H1 (cell line): ENCODE measurements around the gene ABI2. TPM values are rescaled to one million over a fixed set of nuclear protein-coding genes. Genes with fewer than 3 reads are reported as not detected.

Experiments
- CTCF ChIA-PET: fragments of 300-600 bp; sonication (Branson Sonifier 250); formaldehyde crosslinking; loops from one replicate; lab custom pipeline; 2021; ENCODE audit not compliant: partially characterized antibody; lab: Charles Lee
- POLR2A ChIA-PET: fragments of 300-600 bp; sonication (Branson Sonifier 250); formaldehyde crosslinking; loops from one replicate; lab custom pipeline; 2021; ENCODE audit warnings: inconsistent platforms; ENCODE audit not compliant: partially characterized antibody; lab: Charles Lee
- DNase-seq, 2 experiments: peaks; one replicate each; pipeline versions ENCODE4 v3.0.0 to v3.0.0-alpha.2; 2010 to 2022; ENCODE audit warnings: low spot score in 2 of 2, low read depth in 1 of 2, mixed read lengths in 1 of 2
- FAIRE-seq: peaks from 2 replicates; lab custom pipeline; 2011; peaks lifted over from hg19 to GRCh38; lab: Jason Lieb, UNC
- H2AFZ ChIP-seq: 2 replicates; pipeline ENCODE4 v1.8.1; 2012; ENCODE audit warnings: low read length, inconsistent platforms
- H2AK5ac ChIP-seq: 2 replicates; pipeline ENCODE4 v1.6.1; 2013; ENCODE audit warnings: low read depth, low read length
- H2BK120ac ChIP-seq: replicated peaks from 2 replicates; pipeline ENCODE3; 2013; ENCODE audit warnings: low read depth, low read length, inconsistent platforms
- H2BK12ac ChIP-seq: 2 replicates; pipeline ENCODE4 v1.6.1; 2013; ENCODE audit warnings: low read depth, low read length
- H2BK15ac ChIP-seq: 2 replicates; pipeline ENCODE4 v1.6.1; 2013; ENCODE audit warnings: low read length
- H2BK20ac ChIP-seq: 2 replicates; pipeline ENCODE4 v1.6.1; 2013; ENCODE audit warnings: low read length
- H2BK5ac ChIP-seq: 2 replicates; pipeline ENCODE4 v1.6.1; 2013; ENCODE audit warnings: low read depth, low read length
- H3K14ac ChIP-seq: 2 replicates; pipeline ENCODE4 v1.6.1; 2013; ENCODE audit warnings: inconsistent platforms; ENCODE audit not compliant: insufficient read length
- H3K18ac ChIP-seq: 2 replicates; pipeline ENCODE4 v1.6.1; 2013; ENCODE audit warnings: low read length; ENCODE audit errors: extremely low read depth
- H3K23ac ChIP-seq: 2 replicates; pipeline ENCODE4 v1.6.1; 2013; ENCODE audit warnings: inconsistent platforms; ENCODE audit not compliant: insufficient read length
- H3K23me2 ChIP-seq: 2 replicates; pipeline ENCODE4 v1.6.1; 2013; ENCODE audit warnings: low read depth, low read length
- H3K27ac ChIP-seq: 2 replicates; pipeline ENCODE4 v1.6.1; 2011; ENCODE audit warnings: low read depth, low read length, inconsistent platforms
- H3K27me3 ChIP-seq, 4 experiments: replicated peaks in 1 of 4; 1 replicate in 1 of 4; 2 replicates in 3 of 4; pipeline versions ENCODE4 v1.6.1 to v1.8.1; 2011 to 2013; ENCODE audit warnings: low read length in 3 of 4, mild to moderate bottlenecking in 3 of 4, inconsistent platforms in 2 of 4, mixed read lengths in 2 of 4, moderate library complexity in 1 of 4; ENCODE audit not compliant: control insufficient read depth in 3 of 4, insufficient read depth in 3 of 4; ENCODE audit errors: extremely low read depth in 1 of 4
- H3K36me3 ChIP-seq, 4 experiments: 2 replicates each; pipeline versions ENCODE4 v1.6.1 to v1.8.1; 2011 to 2013; ENCODE audit warnings: mild to moderate bottlenecking in 4 of 4, low read length in 3 of 4, moderate library complexity in 2 of 4, control low read depth in 1 of 4, inconsistent platforms in 1 of 4; ENCODE audit not compliant: insufficient read depth in 4 of 4, control insufficient read depth in 2 of 4
- H3K4ac ChIP-seq: replicated peaks from 2 replicates; pipeline ENCODE3; 2013; ENCODE audit warnings: low read length, low read depth, mixed read lengths, inconsistent platforms; ENCODE audit not compliant: insufficient read length
- H3K4me1 ChIP-seq, 4 experiments: replicated peaks in 1 of 4; 1 replicate in 1 of 4; 2 replicates in 3 of 4; pipeline versions ENCODE4 v1.6.1 to v1.8.1; 2011 to 2013; ENCODE audit warnings: low read length in 3 of 4, inconsistent platforms in 2 of 4, mixed read lengths in 1 of 4; ENCODE audit not compliant: insufficient read depth in 4 of 4, control insufficient read depth in 3 of 4
- H3K4me2 ChIP-seq, 2 experiments: 2 replicates each; pipeline versions ENCODE4 v1.6.1 to v1.8.1; 2011 to 2013; ENCODE audit warnings: low read depth in 2 of 2, low read length in 2 of 2, control low read depth in 1 of 2, inconsistent platforms in 1 of 2, mild to moderate bottlenecking in 1 of 2; ENCODE audit not compliant: insufficient read depth in 1 of 2
- H3K4me3 ChIP-seq, 4 experiments: fragments of 200-600, 300-600 bp in 1 of 4; sonication (generic), shearing (Covaris generic), sonication (Bioruptor Twin) in 1 of 4; 2 replicates each; pipeline versions ENCODE4 v1.5.1 to v1.8.1; 2011 to 2016; ENCODE audit warnings: low read length in 4 of 4, low read depth in 3 of 4, control low read depth in 2 of 4, inconsistent platforms in 2 of 4, mild to moderate bottlenecking in 2 of 4, mixed read lengths in 1 of 4, moderate library complexity in 1 of 4; ENCODE audit not compliant: insufficient read depth in 2 of 4; ENCODE audit errors: extremely low read depth in 1 of 4
- H3K56ac ChIP-seq: replicated peaks from 2 replicates; pipeline ENCODE3; 2013; ENCODE audit warnings: low read depth, mild to moderate bottlenecking, mixed read lengths, low read length, inconsistent platforms; ENCODE audit not compliant: insufficient read length
- H3K79me1 ChIP-seq: 2 replicates; pipeline ENCODE4 v1.6.1; 2013; ENCODE audit warnings: low read depth, low read length, control low read depth
- H3K79me2 ChIP-seq, 2 experiments: 2 replicates each; pipeline versions ENCODE4 v1.6.1 to v1.8.1; 2012 to 2013; ENCODE audit warnings: low read length in 2 of 2, mild to moderate bottlenecking in 2 of 2, inconsistent platforms in 1 of 2; ENCODE audit not compliant: insufficient read depth in 2 of 2, control insufficient read depth in 1 of 2
- H3K9ac ChIP-seq, 4 experiments: replicated peaks in 1 of 4; 1 replicate in 1 of 4; 2 replicates in 3 of 4; pipeline versions ENCODE4 v1.6.1 to v1.8.1; 2011 to 2013; ENCODE audit warnings: low read depth in 3 of 4, low read length in 3 of 4, control low read depth in 2 of 4, mild to moderate bottlenecking in 2 of 4, moderate library complexity in 2 of 4, inconsistent platforms in 1 of 4; ENCODE audit errors: extremely low read depth in 1 of 4
- H3K9me3 ChIP-seq, 2 experiments: 2 replicates each; pipeline versions ENCODE4 v1.6.1 to v1.8.1; 2012 to 2013; ENCODE audit warnings: mild to moderate bottlenecking in 2 of 2, moderate library complexity in 2 of 2, control low read depth in 1 of 2, inconsistent platforms in 1 of 2, low read depth in 1 of 2, low read length in 1 of 2, mixed read lengths in 1 of 2; ENCODE audit not compliant: insufficient read depth in 2 of 2
- H4K20me1 ChIP-seq, 2 experiments: replicated peaks in 1 of 2; 2 replicates each; pipeline versions ENCODE3 to v1.8.1; 2011 to 2013; ENCODE audit warnings: inconsistent platforms in 2 of 2, low read length in 2 of 2, mild to moderate bottlenecking in 1 of 2; ENCODE audit not compliant: insufficient read depth in 2 of 2, control insufficient read depth in 1 of 2
- H4K5ac ChIP-seq: 2 replicates; pipeline ENCODE4 v1.6.1; 2013; ENCODE audit warnings: low read length, low read depth, mixed read lengths, inconsistent platforms; ENCODE audit not compliant: insufficient read length
- H4K8ac ChIP-seq: 2 replicates; pipeline ENCODE4 v1.8.0; 2013; ENCODE audit warnings: mild to moderate bottlenecking, moderate library complexity, low read length, inconsistent platforms; ENCODE audit not compliant: insufficient read depth; ENCODE audit errors: extremely low read depth
- H4K91ac ChIP-seq: replicated peaks from 2 replicates; pipeline ENCODE3; 2013; ENCODE audit warnings: low read length, mixed read lengths, inconsistent platforms; ENCODE audit not compliant: insufficient read length
- CTBP2 ChIP-seq: IDR thresholded peaks from 2 replicates; pipeline ENCODE4 v1.7.0; 2011; ENCODE audit warnings: borderline replicate concordance, mild to moderate bottlenecking, moderate library complexity, mixed read lengths, low read length; ENCODE audit not compliant: insufficient read depth, insufficient read length
- CTCF ChIP-seq, 3 experiments: IDR thresholded peaks; 1 replicate in 2 of 3; 2 replicates in 1 of 3; pipeline versions ENCODE4 v1.5.1 to v1.6.1; 2011; ENCODE audit warnings: low read length in 3 of 3, mild to moderate bottlenecking in 3 of 3, inconsistent platforms in 2 of 3, low read depth in 1 of 3, moderate library complexity in 1 of 3; ENCODE audit not compliant: insufficient read depth in 1 of 3; ENCODE audit errors: control extremely low read depth in 1 of 3
- JUN ChIP-seq: IDR thresholded peaks from 2 replicates; pipeline ENCODE4 v1.6.1; 2011; ENCODE audit warnings: low read depth, mild to moderate bottlenecking, improper control_type of control experiment, low read length
- WGBS, 2 experiments: shearing (Covaris generic) in 1 of 2; methylation state at CpG; one replicate each; pipeline versions ENCODE4 v1.1.6 to v1.1.7; 2013 to 2015; ENCODE audit warnings: low lambda C conversion rate in 2 of 2, mixed read lengths in 2 of 2, inconsistent platforms in 1 of 2, low coverage in 1 of 2, missing lambda C conversion rate in 1 of 2; ENCODE audit not compliant: insufficient replicate concordance in 2 of 2, insufficient coverage in 1 of 2, insufficient read length in 1 of 2; ENCODE audit errors: extremely low coverage in 1 of 2, missing lambda C conversion rate in 1 of 2; 5-methylcytosine and 5-hydroxymethylcytosine counted together
- polyA plus RNA-seq, 7 experiments: library from polyadenylated mRNA; depleted of rRNA in 3 of 7; stranded (reverse) in 5 of 7; unstranded in 2 of 7; fragments of >200 nt in 5 of 7; fragments of 200-250 nt in 2 of 7; gene quantifications; 1 replicate in 5 of 7; 2 replicates in 1 of 7; 4 replicates in 1 of 7; pipeline versions ENCODE4 v1.2.1 to v1.2.3, GENCODE V29; 2011 to 2013; ENCODE audit warnings: missing spikeins in 2 of 7, mixed read lengths in 2 of 7
- total RNA-seq: library from RNA; stranded (reverse); fragmentation: NEBNext Ultra II Directional; extraction: Animal tissue kit (Norgen Biotek cat#: 25700); gene quantifications from 2 replicates; pipeline ENCODE4 v1.2.1, GENCODE V29; 2021

The ABI2 gene
- total and polyA plus RNA-seq, 2 of the 8 experiments (the other 6 are each of a cell fraction or from before 2014, with no cell fraction given): 62.3 to 118 TPM

GRCh38 chr2:203470371-203470770, 142.2 kb downstream of the ABI2 start:
- no peak overlapping the region for H3K4me3 ChIP-seq
- no peak overlapping the region for H4K5ac ChIP-seq
- H3K9ac ChIP-seq: no peak overlapping the region
- no peak overlapping the region for H2AFZ ChIP-seq
- FAIRE-seq (peak; percentile 28), DNase-seq (no peak)
- H3K4me2 ChIP-seq: no peak overlapping the region
- H3K9me3 ChIP-seq: no peaks in the 10 kb centered on the region
- no peak overlapping the region for H2BK120ac ChIP-seq
- H3K23ac ChIP-seq: no peak overlapping the region
- no peak overlapping the region for H3K27ac ChIP-seq
- 85% methylated on average over 4 of the region's 4 CpGs; no CpG with 5 or more reads in 1 of the 2 experiments for WGBS, 2 experiments
- no peak overlapping the region for H2BK5ac ChIP-seq
- H3K14ac ChIP-seq: no peak overlapping the region
- no peaks in the 10 kb centered on the region; a peak in 1 of 4 replicates for H3K79me2 ChIP-seq
- no peak overlapping the region for H2BK12ac ChIP-seq
- H4K20me1 ChIP-seq: no peaks in the 10 kb centered on the region
- TF ChIP-seq CTBP2: no peak
- no peak for TF ChIP-seq CTCF (IDR thresholded peaks at IDR 0.05; ENCODE audit: control extremely low read depth in 1 of 3, insufficient read depth in 1 of 3, low read depth in 1 of 3, low read length in 3 of 3)
- no peak for TF ChIP-seq JUN
- no peak overlapping the region for H2BK20ac ChIP-seq
- CTCF ChIA-PET: interaction anchor here (0.6 to 3.3 kb wide), 3 partner anchors 9 to 17 kb away, joined by 3 to 13 read pairs (median 5); no protein-coding TSS in a partner anchor
- H3K36me3 ChIP-seq: peaks cover 0 to 4% (median 0%) of the 10 kb centered on the region in 4 experiments; a peak in 1 of 8 replicates
- H3K79me1 ChIP-seq: no peaks in the 10 kb centered on the region
- no peak overlapping the region for H3K56ac ChIP-seq
- H3K18ac ChIP-seq: no peak overlapping the region
- POLR2A ChIA-PET: interaction anchor here (0.7 kb wide), 1 partner anchor 1318 kb away, joined by 3 read pairs; no protein-coding TSS in a partner anchor
- no peak overlapping the region for H3K4ac ChIP-seq
- no peak overlapping the region for H2BK15ac ChIP-seq
- H4K8ac ChIP-seq: no peak overlapping the region
- no peak overlapping the region for H2AK5ac ChIP-seq
- H3K4me1 ChIP-seq: peaks cover 0 to 2% (median 0%) of the 10 kb centered on the region in 4 experiments; a peak in 1 of 7 replicates
- no peaks in the 10 kb centered on the region; the same call in 1 of the 2 replicates for H3K23me2 ChIP-seq
- H3K27me3 ChIP-seq: peaks cover 0 to 1% (median 0%) of the 10 kb centered on the region in 4 experiments; a peak in 1 of 7 replicates
- H4K91ac ChIP-seq: no peak overlapping the region
